G401 (cell line): ENCODE data around the gene MPDZ. TPM values are rescaled to one million over a fixed set of nuclear protein-coding genes. Genes with fewer than 3 reads are reported as not detected.

Source experiments
- DNase-seq: peaks from one replicate; pipeline ENCODE4 v3.0.0-alpha.2; 2015; ENCODE audit warnings: low spot score
- in situ Hi-C: cut with HindIII; loops from 2 replicates; pipeline ENCODE4 v1.10.0; 2016; ENCODE audit warnings: low sequenced_read_pairs, mixed read lengths
- total RNA-seq: library from RNA; depleted of rRNA; stranded (reverse); fragments of >200 nt; shearing (Covaris generic); gene quantifications from 2 replicates; pipeline ENCODE4 v1.2.3, GENCODE V29; 2014; rRNA removed

MPDZ gene, protein sequence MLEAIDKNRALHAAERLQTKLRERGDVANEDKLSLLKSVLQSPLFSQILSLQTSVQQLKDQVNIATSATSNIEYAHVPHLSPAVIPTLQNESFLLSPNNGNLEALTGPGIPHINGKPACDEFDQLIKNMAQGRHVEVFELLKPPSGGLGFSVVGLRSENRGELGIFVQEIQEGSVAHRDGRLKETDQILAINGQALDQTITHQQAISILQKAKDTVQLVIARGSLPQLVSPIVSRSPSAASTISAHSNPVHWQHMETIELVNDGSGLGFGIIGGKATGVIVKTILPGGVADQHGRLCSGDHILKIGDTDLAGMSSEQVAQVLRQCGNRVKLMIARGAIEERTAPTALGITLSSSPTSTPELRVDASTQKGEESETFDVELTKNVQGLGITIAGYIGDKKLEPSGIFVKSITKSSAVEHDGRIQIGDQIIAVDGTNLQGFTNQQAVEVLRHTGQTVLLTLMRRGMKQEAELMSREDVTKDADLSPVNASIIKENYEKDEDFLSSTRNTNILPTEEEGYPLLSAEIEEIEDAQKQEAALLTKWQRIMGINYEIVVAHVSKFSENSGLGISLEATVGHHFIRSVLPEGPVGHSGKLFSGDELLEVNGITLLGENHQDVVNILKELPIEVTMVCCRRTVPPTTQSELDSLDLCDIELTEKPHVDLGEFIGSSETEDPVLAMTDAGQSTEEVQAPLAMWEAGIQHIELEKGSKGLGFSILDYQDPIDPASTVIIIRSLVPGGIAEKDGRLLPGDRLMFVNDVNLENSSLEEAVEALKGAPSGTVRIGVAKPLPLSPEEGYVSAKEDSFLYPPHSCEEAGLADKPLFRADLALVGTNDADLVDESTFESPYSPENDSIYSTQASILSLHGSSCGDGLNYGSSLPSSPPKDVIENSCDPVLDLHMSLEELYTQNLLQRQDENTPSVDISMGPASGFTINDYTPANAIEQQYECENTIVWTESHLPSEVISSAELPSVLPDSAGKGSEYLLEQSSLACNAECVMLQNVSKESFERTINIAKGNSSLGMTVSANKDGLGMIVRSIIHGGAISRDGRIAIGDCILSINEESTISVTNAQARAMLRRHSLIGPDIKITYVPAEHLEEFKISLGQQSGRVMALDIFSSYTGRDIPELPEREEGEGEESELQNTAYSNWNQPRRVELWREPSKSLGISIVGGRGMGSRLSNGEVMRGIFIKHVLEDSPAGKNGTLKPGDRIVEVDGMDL (N-terminal part only)
- total RNA-seq = 15.5 and 20.4 TPM in 2 replicates

DNA sequence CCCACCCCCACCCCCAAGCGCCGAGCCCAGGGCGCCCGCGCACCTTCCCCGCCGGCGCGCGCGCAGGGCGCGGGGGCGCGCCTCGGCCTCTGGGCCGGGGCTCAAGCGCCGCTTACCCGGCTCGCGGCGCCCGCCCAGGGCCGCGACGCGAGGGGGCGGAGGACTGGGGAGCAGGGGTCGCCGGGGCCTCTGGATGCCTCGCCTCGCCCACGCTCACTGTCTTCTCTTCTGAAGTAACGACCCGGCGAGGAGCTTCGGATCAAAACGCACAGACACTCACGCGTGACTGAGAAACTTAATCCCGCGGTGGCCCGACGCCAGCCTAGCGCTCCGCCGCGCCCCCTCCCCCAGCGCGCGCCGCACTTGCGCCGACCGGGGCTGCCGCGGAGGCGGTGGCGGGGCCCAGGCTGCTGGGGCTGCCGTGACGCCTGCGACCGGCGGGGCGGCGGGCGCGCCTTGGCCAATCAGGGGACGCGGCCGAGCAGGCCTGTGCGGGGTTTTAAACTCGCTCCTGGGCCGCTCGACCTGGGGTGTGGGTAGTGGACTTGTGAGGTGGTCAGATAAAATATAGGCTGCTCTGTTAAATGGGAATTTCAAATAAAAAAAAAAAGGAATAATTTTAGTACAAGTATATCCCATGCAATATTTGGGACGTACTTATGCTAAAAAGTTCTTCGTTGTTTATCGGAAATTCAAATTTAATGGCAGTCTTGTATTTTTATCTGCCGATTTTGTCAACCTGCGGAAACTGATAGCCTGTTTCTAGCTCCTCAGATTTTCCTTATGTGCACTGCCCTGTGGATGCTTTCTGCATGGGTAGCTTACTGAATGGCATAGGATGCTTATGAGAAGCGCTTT lies at the start of gene MPDZ:
Gene MPDZ, minus strand, starts transcription at position 409 of the 858 bp plus-strand sequence. CDS start 29,377 bp downstream, outside the sequence.
- DNase-seq = peak; percentile 77
- in situ Hi-C loops = no loop called here

DNA sequence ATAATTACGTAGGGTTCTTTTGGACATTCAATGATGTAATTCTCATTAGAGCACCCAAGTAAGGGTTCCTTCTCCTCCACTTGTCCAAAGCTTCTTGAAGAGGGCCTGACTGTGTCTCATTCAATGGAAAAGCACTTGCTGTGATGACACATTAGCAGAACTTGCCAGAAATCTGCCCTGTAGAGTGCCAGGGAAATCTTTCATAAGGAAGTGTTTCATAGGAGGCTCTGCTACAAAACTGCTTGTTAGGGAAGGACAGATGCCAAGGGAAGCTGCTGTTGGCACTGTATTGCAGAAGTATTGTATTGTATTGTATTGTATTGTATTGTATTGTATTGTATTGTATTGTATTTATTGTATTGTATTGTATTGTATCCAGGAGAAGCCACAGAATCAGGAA lies 45.5 kb upstream of the MPDZ start:
- peak; percentile 57 for DNase-seq
- in situ Hi-C loops = no loop called here

DNA sequence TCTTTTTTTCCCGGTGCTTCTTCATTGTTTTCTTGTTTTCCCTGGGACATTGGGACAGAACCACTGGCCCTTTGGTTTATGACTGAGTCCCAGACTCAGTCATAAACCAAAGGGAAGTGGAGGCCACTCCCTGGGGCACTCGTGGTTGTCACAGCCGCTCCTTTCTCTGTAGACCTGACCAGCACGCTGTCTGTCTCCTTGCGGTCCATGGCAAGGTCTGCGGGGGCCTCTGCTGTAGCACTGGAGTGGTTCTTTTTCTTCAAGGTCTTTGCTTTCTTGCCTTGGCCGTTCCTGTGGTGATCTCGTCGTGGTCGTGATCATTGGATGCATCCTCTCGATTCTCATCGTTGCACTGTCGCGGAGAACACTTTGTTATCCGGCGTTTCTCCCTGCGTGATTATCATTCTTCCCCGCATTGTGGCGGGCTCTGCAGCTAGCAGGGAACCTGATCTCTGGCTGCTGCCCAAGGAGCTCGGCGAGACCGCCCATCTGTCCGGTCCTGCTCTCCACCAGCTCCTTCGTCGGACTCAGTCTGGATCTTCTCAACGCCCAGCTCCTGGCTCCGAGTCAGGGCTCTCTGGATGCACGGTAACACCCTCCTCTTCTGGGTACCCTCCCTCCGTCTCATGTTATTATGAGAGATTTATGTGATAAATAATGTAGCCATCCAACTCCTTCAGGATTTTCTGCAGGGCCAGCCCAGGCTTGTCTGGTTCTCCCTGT lies 43.5 kb upstream of the MPDZ start:
- DNase-seq = peak; percentile 82
- in situ Hi-C loops = no loop called here

DNA sequence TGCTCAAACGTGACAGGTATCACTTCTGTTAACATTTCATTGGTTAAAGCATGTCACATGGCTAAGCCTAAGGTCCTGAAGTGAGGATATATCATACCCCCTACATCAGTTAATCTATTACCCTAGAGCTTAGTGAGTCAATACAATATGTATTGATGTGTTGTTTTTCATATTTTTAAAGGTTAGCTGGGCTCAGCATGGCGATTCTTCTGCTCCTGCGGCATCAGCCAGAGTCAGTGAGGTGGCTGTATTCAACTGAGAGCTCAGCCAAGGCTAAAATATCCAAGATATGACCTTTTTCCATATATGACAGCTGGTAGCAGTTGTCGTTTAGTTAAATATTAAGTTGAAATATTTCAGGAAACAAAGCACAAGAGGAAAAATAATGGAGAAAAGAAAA lies 38.5 kb upstream of the MPDZ start:
- no peak for DNase-seq
- in situ Hi-C loops = no loop called here

DNA sequence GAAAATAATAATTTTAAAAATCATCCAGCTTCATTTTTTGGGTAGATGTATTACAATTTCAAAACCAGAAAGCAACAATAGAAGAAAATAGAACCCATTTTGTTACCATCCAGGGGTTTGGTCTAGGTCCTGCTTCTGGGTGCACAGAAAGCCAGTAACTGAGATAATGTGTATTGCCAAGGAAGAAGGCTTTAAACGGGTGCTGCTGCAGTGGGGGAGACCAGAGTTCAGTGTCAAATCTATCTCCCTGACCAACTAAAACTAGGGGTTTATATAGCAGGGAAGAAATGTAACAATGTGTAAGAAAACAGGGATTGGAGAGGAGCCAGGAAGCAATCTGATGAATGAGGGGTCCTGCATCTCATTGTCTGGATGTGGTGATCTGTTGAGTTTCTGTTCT lies 17.5 kb upstream of the MPDZ start:
- in situ Hi-C loops = no loop called here
- DNase-seq = no peak

DNA sequence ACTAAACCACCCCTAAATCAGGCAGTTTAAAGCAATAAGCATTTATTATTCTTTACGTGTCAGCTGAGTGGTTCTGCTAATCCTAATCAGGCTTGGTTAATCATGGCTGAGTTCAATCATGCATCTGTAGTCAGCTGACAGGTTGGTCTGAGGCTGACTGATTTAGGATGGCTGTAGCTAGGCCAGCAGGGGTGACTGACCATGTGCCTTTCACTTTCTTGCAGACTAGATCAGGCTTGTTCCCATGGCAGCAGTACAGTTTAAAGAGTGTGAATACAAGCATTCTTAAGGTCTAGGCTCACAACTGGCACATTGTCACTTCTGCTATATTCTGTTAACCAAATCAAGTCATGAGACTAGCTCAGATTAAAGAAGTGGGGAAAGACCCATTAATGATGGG lies 16.1 kb upstream of the MPDZ start:
- DNase-seq = no peak
- in situ Hi-C loops = no loop called here

DNA sequence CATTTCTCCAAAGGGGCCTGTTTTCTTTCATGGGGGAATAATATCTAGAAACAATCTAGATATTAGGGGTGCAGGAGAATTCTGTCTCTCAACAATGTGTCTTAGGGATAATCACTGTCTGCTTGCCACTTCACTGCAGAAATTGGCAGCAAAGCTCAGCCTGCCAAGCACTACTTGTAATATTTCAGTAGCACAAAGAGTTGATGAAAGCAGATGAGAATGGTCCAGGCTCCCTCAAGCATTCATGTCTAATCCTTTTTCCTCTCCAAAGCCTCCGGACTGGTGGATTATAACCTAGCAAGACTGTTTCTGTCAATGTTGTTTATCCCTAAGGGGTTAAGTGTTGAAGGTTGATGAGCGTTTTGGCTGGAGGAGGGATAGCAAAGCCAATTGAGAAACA lies 13.3 kb upstream of the MPDZ start:
- DNase-seq = no peak
- in situ Hi-C loops = no loop called here

DNA sequence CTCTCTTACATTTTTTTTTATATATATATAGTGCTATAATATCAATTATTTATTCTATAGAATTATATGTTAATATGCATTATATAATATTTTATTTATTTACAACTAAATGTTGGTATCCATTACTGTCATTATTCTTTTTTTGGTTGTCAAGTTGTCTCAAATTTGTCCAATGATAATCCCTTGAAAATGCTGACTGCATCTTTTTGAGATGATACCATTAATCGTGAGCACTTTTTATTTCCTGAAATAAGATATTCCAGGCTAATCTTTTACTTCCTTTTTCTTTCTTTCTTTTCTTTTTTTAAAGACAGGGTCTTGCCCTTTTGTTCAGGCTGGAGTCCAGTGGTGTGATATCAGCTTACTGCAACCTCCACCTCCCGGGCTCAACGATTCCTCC lies 12.7 kb upstream of the MPDZ start:
- in situ Hi-C loops = no loop called here
- no peak for DNase-seq

DNA sequence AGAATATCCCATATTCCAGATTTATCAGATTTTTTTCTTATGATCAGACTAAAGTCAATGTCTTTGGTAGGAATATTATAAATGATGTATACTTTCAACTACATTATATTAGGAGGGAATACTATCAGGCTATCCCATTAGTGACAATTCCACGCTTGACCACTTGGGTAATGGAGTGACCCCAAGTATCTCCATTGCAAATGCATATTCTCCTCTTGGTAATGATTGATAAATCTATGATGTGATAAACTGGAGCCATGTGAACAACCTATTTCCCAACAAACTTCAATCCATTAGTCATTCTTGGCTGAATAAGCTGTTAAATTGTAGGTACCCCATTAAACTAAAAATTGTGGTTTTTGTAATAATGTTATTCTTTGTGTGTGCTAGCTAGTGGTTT lies 12.2 kb upstream of the MPDZ start:
- DNase-seq = no peak
- in situ Hi-C loops = no loop called here

DNA sequence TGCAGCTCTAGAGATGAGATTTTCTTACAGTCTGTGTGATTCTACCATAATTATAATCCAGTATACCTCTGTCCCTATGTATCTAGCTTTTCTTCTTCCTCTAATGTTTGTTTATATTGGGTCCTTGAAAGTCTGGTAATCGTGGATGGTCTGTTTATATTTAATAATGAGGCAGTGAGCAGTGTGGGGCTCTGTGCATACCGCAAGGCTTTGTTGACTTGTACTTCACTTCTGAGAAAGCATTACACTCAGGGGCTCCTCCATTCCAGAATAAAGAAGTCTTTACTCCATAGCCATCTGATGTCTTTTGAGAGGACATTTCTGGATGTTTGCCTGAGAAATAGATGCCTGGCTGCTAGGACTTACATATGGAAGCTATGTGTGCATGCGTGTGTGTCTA lies 4.5 kb upstream of the MPDZ start:
- in situ Hi-C loops = no loop called here
- DNase-seq = no peak

DNA sequence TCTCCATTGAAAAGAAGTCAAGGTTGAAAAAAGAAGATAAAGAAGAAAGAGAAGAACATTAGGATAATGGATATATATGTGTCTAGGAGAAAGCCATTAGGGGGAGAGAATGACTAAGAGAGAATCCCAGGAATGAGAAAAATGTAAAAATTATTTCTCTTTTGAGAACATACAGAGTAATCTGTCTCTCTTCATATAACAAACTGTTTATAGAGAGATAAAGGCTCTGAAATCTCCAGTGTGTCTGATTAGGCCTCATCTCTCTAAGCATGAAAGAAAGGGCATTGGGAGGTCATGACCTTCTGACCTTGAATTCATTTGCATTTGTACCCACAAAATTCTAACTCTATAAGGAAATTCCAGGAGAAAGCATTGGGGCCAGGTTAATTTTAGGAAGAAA lies 3.5 kb upstream of the MPDZ start:
- in situ Hi-C loops = no loop called here
- DNase-seq = no peak

DNA sequence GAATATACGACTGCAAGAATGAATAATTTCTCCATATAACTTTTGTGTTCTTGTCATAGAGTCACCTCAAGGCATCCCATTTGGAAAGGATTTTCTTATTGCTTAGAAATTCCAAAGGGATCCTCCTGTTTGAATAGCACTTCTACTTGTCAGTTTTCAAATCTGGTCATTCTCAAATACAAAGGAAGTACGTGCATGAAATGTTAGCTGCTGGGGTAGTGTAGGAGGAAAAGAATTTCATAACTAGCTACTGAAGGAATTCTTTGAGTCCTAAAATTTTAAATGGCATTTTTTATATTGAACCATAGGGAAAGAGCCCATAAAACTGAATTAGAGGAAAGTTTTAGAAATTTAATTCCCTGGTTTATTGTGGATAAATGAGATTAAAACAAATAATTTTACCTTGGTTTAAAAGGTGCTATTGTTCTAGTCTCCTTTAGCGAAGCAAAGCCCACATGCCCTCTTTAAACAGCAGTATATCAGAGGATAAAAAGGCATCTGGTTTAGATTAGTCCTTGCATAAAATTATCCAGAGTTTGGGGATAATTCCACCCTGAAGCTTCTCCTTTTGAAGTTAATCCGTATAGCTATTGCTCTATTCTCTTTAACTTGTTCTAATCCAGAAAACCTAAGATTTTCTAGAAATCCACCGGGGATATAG lies 2.0 kb upstream of the MPDZ start:
- no peak for DNase-seq
- in situ Hi-C loops = no loop called here

DNA sequence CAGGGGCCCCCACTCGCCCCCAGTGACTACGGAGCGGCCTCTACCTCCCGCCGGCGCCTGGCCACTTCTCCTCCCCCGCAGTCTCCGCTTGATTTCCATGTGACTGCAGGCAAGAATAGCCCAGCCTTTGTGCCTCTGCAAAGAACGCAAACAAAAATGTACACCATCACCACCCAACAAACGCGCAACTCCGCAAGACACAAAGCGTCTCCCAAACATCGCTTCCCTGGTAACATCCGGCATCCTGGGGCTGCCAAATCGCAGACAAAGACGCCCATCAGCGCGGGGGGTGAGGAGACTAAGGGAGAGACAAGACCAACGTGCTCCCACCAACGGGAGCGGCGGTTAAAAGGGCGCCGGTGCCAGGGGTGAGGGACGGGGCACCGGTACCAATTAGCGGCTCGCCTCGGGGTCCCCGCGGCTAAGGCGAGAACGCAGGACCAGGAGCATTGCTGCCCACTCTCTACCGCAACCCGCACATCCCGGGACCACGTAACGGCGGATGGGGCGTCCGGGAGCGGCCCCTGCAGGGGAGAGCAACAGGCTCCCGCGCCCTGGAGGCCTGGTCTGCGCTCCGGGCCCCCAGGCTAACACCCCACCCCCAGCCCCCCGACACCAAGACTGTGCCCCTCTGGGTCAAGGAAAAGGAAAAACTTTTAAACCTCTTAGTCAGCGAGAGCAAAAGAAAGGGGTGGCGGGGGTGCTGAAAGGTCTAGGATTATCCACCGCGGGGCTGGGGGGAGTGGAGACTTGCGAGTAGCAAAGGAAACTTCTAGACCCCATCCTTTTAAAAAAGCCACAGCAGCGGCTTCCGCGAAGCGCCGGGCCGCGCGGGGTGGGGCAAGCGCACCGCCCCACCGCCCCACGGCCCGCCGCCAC lies 885 bp downstream of the MPDZ start:
- peak; percentile 79 for DNase-seq
- in situ Hi-C loops = no loop called here

DNA sequence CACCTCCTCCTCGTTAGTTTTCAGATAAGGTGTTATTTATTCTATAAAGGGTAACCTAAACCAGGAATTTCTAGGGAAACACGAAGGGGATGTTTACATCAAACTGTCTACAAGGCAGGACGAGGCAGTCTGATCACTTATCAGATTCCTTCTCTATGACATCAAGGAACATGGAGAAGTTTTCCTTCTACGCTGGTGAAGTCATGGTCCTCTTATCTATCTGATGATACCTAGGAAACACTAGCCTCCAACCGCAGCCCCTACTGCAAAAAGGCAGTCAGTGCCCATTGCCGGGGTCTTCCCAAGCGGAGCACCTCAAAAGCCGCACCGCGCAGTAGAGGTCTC lies 1.5 kb downstream of the MPDZ start:
- in situ Hi-C loops = no loop called here
- DNase-seq = no peak

DNA sequence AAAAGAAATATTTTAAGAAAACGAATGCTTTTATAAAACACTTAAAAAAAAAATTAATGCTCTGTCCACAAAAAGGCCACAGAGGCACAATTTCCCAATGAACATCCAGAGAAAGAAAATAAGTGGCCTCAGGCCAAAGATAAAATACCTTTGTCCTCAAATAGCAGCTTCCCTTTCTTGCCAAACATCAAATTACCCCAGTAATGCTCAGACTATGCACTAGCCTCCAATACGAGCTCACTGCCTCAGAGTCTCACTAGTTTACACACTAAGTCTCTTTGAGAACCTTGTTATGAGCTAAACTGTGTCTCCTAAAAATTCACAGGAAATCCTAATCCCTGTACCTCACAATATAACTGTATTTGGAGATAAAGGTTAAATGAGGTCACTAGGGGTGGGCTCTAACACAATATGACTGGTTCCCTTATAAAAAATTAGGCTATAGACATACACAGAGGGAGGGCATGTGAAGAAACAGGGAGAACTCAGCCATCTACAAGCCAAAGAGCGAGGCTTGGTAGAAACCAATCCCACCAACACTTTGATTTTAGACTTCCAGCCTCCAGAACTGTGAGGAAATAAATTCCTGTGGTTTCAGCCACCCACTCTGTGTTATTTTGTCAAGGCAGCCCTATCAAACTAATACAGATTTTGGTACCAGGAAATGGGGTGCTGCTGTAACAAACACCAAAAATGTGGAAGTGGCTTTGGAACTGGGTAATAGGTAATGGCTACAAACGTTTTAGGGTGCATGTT lies 4.4 kb downstream of the MPDZ start:
- in situ Hi-C loops = no loop called here
- DNase-seq = peak; percentile 40

DNA sequence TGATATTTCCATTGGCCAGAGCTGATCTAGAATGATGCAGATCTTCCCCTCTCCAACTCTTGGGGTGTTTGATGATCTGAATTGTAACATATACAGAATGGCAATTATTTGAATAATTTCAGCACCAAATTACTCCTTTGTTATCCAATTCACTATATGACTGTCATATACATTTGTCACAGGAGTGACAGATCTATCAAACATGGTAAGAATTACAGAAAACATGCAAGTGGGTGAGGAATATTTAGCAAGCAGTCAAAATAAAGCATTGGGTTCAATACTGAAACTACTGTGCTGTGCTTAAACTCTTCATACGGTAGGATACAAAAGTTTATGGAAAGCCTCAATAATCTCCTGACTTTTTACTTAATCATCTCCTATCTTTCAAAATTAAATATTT lies 8.8 kb downstream of the MPDZ start:
- DNase-seq = no peak
- in situ Hi-C loops = no loop called here
